EH (cell line): ENCODE data around the gene SLC52A1.

Experiments used
- DNase-seq: peaks from one replicate; pipeline ENCODE4 v3.0.0-alpha.2; 2015; ENCODE audit warnings: low read depth

SLC52A1 gene

DNA sequence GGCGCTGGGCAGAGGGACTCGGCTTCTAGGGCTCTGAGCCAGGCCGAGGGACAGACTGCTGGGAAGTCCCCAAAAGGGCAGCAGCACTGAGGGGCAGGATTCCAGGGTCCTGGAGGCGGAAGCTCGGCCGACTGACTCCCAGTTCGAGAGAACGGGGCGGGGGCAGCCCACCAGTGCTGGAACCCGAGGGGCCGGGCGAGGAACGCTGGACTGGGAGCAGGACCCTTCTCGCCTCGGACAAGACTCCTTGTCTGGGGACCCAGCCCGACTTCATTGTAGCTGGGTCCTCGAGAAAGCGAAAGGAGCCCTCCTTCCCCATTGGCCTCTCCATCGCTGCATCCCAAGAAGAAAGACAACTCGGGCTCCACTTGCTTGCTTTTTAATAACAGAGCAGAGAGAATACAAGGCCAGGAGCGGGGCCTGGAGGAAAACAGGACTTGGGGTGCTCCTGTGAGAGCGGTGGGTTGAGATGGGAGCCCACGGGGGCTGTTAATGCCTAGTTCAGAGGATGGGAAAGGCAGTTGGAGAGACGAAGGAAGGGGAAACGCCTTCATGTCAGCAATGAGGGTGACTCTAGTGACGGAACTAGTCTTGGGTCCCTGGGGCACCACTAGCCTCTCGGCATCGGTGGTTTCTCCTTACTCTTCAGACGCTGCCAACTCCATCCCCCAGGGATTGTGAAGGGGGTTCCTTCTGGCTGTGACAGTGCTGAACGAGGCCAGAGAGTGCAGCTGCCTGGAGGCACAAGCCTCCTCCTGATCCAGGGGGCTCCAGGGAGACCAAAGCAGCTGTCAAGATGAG is 47.3 kb downstream of the SLC52A1 start:
- peak; percentile 18 for DNase-seq

DNA sequence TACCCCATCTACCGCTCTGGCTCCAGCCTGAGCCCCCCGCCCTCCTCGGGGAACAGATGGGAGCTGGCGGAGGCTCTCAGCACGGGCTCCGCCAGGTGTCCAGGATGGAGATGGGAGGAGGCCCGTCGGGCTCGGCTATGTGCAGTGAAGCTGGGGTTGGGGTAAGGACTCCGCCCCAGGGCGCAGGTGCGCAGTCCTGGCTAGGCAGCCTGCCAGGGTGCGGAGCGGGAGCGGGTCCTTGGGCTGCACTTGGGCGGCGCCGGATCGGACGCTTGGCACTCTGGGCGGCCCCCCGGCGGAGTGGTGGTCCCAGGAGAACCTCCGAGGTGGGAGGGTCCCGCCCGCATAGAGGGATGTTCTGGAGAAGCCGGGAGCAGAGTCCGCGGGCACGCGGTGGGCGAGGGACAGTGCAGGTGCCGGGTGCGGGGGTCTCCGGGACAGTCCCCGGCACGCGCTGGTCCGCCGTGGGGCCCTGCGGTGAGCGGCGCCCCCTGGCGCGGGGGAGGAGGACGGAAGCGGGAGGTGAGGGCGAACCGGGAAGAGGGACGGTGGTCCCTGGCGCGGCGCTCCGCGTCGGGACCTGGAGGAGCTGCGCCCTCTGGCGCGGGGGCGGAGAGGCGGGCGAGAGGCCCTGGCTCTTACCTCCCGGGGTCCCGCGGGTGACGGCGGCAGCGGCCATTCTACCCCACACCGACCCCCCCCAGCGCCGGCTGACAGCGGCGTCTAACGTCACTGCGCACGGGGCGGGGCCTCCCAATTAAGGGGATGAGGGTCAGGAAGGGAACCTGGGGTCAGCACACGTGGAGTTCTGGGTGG is 48.1 kb downstream of the SLC52A1 start, which contains the start of gene CAMTA2:
Gene CAMTA2 (minus strand): TSS at position 725 of the 816 bp plus-strand sequence. CDS start 1,453 bp downstream, outside the sequence.
- peak; percentile 84 for DNase-seq

GRCh38 chr17:4986403-4986802 is 48.8 kb downstream of the SLC52A1 start:
- DNase-seq, result peak; percentile 55
